WTC11 (cell line): ENCODE results near the gene MAGEC3. TPM values are rescaled to one million over a fixed set of nuclear protein-coding genes. Genes with fewer than 3 reads are reported as not detected.

ENCODE experiments used
- ATAC-seq: fragments of 200-7000 bp; cut with Tn5 transposase; 2 replicates; pipeline ENCODE4 v1.10.0; 2021; ENCODE audit warnings: mild to moderate bottlenecking, moderate library complexity
- CTCF ChIA-PET: fragments of 300-600 bp; sonication (Branson Sonifier 250); formaldehyde crosslinking; loops from one replicate; lab custom pipeline; 2021; ENCODE audit warnings: antibody characterized with exemption; lab: Charles Lee
- POLR2A ChIA-PET: fragments of 350-600 bp; sonication (Branson Sonifier 250); formaldehyde crosslinking; loops from one replicate; lab custom pipeline; 2021; ENCODE audit warnings: antibody characterized with exemption; lab: Charles Lee
- DNase-seq: peaks from one replicate; pipeline ENCODE4 v3.0.0; 2021; ENCODE audit warnings: low spot score
- H3K27ac Mint-ChIP-seq: 2 replicates; pipeline ENCODE4 v1.8.0; 2021; ENCODE audit warnings: mixed read lengths
- H3K27me3 Mint-ChIP-seq: 2 replicates; pipeline ENCODE4 v1.8.0; 2021; ENCODE audit warnings: low read depth, mild to moderate bottlenecking, moderate library complexity, mixed read lengths
- H3K36me3 Mint-ChIP-seq: 2 replicates; pipeline ENCODE4 v1.8.0; 2021; ENCODE audit warnings: mixed read lengths
- H3K4me1 Mint-ChIP-seq: 2 replicates; pipeline ENCODE4 v1.8.0; 2022; ENCODE audit warnings: mixed read lengths
- H3K4me3 Mint-ChIP-seq: 2 replicates; pipeline ENCODE4 v1.8.0; 2021; ENCODE audit warnings: mild to moderate bottlenecking, moderate library complexity, mixed read lengths
- H3K9me3 Mint-ChIP-seq: 2 replicates; pipeline ENCODE4 v1.8.0; 2021; ENCODE audit warnings: mixed read lengths
- AR ChIP-seq: fragments of 250-450 bp; sonication (Bioruptor Pico); IDR thresholded peaks from 2 replicates; pipeline ENCODE4 v1.9.0; 2021; ENCODE audit warnings: mild to moderate bottlenecking
- ATF1 ChIP-seq: sonication (generic); formaldehyde crosslinking; IDR thresholded peaks from 2 replicates; pipeline ENCODE4 v1.8.1; 2023; ENCODE audit warnings: mild to moderate bottlenecking, moderate library complexity, missing genetic modification reagents
- E2F1 ChIP-seq: sonication (generic); formaldehyde crosslinking; IDR thresholded peaks from 2 replicates; pipeline ENCODE4 v1.8.0; 2022; ENCODE audit warnings: mild to moderate bottlenecking, missing genetic modification reagents
- ERG ChIP-seq: fragments of 250-450 bp; sonication (Bioruptor Pico); IDR thresholded peaks from 2 replicates; pipeline ENCODE4 v1.8.0; 2021; ENCODE audit warnings: mild to moderate bottlenecking
- FOXJ3 ChIP-seq: sonication (generic); formaldehyde crosslinking; IDR thresholded peaks from 2 replicates; pipeline ENCODE4 v1.9.0; 2021; ENCODE audit warnings: missing genetic modification reagents, mild to moderate bottlenecking, borderline replicate concordance
- GRHL2 ChIP-seq: fragments of 250-450 bp; sonication (Bioruptor Pico); IDR thresholded peaks from 2 replicates; pipeline ENCODE4 v1.8.0; 2022; ENCODE audit warnings: mild to moderate bottlenecking, moderate library complexity; ENCODE audit not compliant: insufficient replicate concordance, severe bottlenecking
- IRF1 ChIP-seq: sonication (generic); formaldehyde crosslinking; IDR thresholded peaks from 2 replicates; pipeline ENCODE4 v1.8.0; 2023; ENCODE audit warnings: missing genetic modification reagents
- JAZF1 ChIP-seq: fragments of 250-450 bp; sonication (Bioruptor Pico); IDR thresholded peaks from 2 replicates; pipeline ENCODE4 v1.9.0; 2021; ENCODE audit warnings: moderate library complexity, mild to moderate bottlenecking, inconsistent platforms
- RORB ChIP-seq: fragments of 250-450 bp; sonication (Bioruptor Pico); IDR thresholded peaks from 2 replicates; pipeline ENCODE4 v1.9.0; 2021; ENCODE audit warnings: mild to moderate bottlenecking
- SOX15 ChIP-seq: fragments of 250-450 bp; sonication (Bioruptor Pico); IDR thresholded peaks from 2 replicates; pipeline ENCODE4 v1.9.0; 2021; ENCODE audit warnings: mild to moderate bottlenecking
- ZNF396 ChIP-seq: fragments of 250-450 bp; sonication (Bioruptor Pico); IDR thresholded peaks from 2 replicates; pipeline ENCODE4 v1.8.0; 2021; ENCODE audit warnings: mild to moderate bottlenecking, moderate library complexity, borderline replicate concordance
- total RNA-seq: library from RNA; stranded (reverse); gene quantifications from 3 replicates; pipeline ENCODE4 v1.2.3, GENCODE V29; 2021
- TF ChIP-seq, protein P1 (sequence below): sonication (generic); formaldehyde crosslinking; IDR thresholded peaks from 2 replicates; pipeline ENCODE4 v1.8.1; 2023; ENCODE audit warnings: mild to moderate bottlenecking, missing genetic modification reagents
- TF ChIP-seq, protein P2 (sequence below): sonication (generic); formaldehyde crosslinking; IDR thresholded peaks from 2 replicates; pipeline ENCODE4 v1.8.0; 2023; ENCODE audit warnings: missing genetic modification reagents, mild to moderate bottlenecking, borderline replicate concordance
- TF ChIP-seq, protein P3 (sequence below): fragments of 200-600 bp; IDR thresholded peaks from 2 replicates; pipeline ENCODE4 v1.8.0; 2022; ENCODE audit warnings: antibody characterized with exemption

Gene MAGEC3
- total RNA-seq, 1 experiment from 2014 or later: not detected

GRCh38 chrX:141815904-141816303, 22.2 kb upstream of the MAGEC3 start:
- ChIA-PET CTCF (no interaction called here), POLR2A (no interaction called here)
- ATAC-seq (no peak), DNase-seq (no peak)
- no peak overlapping the region for H3K4me3 Mint-ChIP-seq
- H3K36me3 Mint-ChIP-seq: no peaks in the 10 kb centered on the region; the same call in 1 of the 2 replicates
- H3K9me3 Mint-ChIP-seq: peaks cover 12% of the 10 kb centered on the region; the same call in 1 of the 2 replicates
- no peak overlapping the region for H3K27ac Mint-ChIP-seq
- no peaks in the 10 kb centered on the region for H3K4me1 Mint-ChIP-seq
- no peaks in the 10 kb centered on the region; the same call in 1 of the 2 replicates for H3K27me3 Mint-ChIP-seq
- TF ChIP-seq, protein P1, sequence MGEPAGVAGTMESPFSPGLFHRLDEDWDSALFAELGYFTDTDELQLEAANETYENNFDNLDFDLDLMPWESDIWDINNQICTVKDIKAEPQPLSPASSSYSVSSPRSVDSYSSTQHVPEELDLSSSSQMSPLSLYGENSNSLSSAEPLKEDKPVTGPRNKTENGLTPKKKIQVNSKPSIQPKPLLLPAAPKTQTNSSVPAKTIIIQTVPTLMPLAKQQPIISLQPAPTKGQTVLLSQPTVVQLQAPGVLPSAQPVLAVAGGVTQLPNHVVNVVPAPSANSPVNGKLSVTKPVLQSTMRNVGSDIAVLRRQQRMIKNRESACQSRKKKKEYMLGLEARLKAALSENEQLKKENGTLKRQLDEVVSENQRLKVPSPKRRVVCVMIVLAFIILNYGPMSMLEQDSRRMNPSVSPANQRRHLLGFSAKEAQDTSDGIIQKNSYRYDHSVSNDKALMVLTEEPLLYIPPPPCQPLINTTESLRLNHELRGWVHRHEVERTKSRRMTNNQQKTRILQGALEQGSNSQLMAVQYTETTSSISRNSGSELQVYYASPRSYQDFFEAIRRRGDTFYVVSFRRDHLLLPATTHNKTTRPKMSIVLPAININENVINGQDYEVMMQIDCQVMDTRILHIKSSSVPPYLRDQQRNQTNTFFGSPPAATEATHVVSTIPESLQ (CRISPR knock-in tag): no peak
- TF ChIP-seq ZNF396 (no peak), ERG (no peak), E2F1 (CRISPR knock-in tag) (no peak), FOXJ3 (CRISPR knock-in tag) (no peak), RORB (CRISPR knock-in tag) (no peak), GRHL2 (CRISPR knock-in tag) (no peak), ATF1 (CRISPR knock-in tag) (no peak), AR (CRISPR knock-in tag) (no peak), SOX15 (CRISPR knock-in tag) (no peak), JAZF1 (CRISPR knock-in tag) (no peak), IRF1 (CRISPR knock-in tag) (no peak)
- TF ChIP-seq, protein P2, sequence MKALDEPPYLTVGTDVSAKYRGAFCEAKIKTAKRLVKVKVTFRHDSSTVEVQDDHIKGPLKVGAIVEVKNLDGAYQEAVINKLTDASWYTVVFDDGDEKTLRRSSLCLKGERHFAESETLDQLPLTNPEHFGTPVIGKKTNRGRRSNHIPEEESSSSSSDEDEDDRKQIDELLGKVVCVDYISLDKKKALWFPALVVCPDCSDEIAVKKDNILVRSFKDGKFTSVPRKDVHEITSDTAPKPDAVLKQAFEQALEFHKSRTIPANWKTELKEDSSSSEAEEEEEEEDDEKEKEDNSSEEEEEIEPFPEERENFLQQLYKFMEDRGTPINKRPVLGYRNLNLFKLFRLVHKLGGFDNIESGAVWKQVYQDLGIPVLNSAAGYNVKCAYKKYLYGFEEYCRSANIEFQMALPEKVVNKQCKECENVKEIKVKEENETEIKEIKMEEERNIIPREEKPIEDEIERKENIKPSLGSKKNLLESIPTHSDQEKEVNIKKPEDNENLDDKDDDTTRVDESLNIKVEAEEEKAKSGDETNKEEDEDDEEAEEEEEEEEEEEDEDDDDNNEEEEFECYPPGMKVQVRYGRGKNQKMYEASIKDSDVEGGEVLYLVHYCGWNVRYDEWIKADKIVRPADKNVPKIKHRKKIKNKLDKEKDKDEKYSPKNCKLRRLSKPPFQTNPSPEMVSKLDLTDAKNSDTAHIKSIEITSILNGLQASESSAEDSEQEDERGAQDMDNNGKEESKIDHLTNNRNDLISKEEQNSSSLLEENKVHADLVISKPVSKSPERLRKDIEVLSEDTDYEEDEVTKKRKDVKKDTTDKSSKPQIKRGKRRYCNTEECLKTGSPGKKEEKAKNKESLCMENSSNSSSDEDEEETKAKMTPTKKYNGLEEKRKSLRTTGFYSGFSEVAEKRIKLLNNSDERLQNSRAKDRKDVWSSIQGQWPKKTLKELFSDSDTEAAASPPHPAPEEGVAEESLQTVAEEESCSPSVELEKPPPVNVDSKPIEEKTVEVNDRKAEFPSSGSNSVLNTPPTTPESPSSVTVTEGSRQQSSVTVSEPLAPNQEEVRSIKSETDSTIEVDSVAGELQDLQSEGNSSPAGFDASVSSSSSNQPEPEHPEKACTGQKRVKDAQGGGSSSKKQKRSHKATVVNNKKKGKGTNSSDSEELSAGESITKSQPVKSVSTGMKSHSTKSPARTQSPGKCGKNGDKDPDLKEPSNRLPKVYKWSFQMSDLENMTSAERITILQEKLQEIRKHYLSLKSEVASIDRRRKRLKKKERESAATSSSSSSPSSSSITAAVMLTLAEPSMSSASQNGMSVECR (CRISPR knock-in tag): no peak
- TF ChIP-seq, protein P3, sequence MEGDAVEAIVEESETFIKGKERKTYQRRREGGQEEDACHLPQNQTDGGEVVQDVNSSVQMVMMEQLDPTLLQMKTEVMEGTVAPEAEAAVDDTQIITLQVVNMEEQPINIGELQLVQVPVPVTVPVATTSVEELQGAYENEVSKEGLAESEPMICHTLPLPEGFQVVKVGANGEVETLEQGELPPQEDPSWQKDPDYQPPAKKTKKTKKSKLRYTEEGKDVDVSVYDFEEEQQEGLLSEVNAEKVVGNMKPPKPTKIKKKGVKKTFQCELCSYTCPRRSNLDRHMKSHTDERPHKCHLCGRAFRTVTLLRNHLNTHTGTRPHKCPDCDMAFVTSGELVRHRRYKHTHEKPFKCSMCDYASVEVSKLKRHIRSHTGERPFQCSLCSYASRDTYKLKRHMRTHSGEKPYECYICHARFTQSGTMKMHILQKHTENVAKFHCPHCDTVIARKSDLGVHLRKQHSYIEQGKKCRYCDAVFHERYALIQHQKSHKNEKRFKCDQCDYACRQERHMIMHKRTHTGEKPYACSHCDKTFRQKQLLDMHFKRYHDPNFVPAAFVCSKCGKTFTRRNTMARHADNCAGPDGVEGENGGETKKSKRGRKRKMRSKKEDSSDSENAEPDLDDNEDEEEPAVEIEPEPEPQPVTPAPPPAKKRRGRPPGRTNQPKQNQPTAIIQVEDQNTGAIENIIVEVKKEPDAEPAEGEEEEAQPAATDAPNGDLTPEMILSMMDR: no peak
